ENCODE data around the gene KLK1. TPM values are rescaled to one million over a fixed set of nuclear protein-coding genes. Genes with fewer than 3 reads are reported as not detected.
A peak's percentile ranks its signal among the peaks of the same experiment; 100 is the strongest.

KLK1 gene
- total and polyA plus RNA-seq, 12 donors: 1.1 to 26.5 (median 2.4) TPM; not detected in 3

- H3K27ac ChIP-seq: peak overlapping the region in 2 of 5 donors; percentile 45 to 78
- H3K27me3 ChIP-seq: no peaks in the 10 kb centered on the region
- peak overlapping the region in 3 of 4 donors; percentile 28 to 54 (median 46) for H3K4me3 ChIP-seq
- no peaks in the 10 kb centered on the region for H3K9me3 ChIP-seq (replicated peaks in 1 of 3)
- H3K4me1 ChIP-seq (replicated peaks in 1 of 2): peaks cover 0 to 9% of the 10 kb centered on the region in 2 donors
- WGBS, 4 donors: 2 to 6% (median 3%) methylated on average over 23 to 67 of the region's 67 CpGs
- TF ChIP-seq CTCF (IDR thresholded peaks at IDR 0.05) (no peak), POLR2A (IDR thresholded peaks at IDR 0.05) (peak; percentile 80 to 83)
- intact Hi-C loops (cut with DNase I): no loop called here
- H3K36me3 ChIP-seq (replicated peaks in 1 of 2): no peaks in the 10 kb centered on the region
- DNase-seq: peak; percentile 86 to 93 (median 91)
Observed at GRCh38 chr19:50835785-50836542, 12.4 kb upstream of the KLK1 start.

- H3K9me3 ChIP-seq (replicated peaks in 1 of 3): no peaks in the 10 kb centered on the region
- peaks cover 2 to 10% of the 10 kb centered on the region in 2 donors for H3K4me1 ChIP-seq (replicated peaks in 1 of 2)
- H3K27ac ChIP-seq: peak overlapping the region in 2 of 5 donors; percentile 45 to 78
- no peaks in the 10 kb centered on the region for H3K27me3 ChIP-seq
- intact Hi-C loops (cut with DNase I): no loop called here
- 31 to 84% (median 33%) methylated on average over 4 to 13 of the region's 13 CpGs for WGBS, 4 donors
- H3K36me3 ChIP-seq (replicated peaks in 1 of 2): no peaks in the 10 kb centered on the region
- DNase-seq: no peak
- H3K4me3 ChIP-seq: peak overlapping the region in 2 of 4 donors; percentile 46 to 54
- TF ChIP-seq CTCF (IDR thresholded peaks at IDR 0.05): no peak
- TF ChIP-seq POLR2A (IDR thresholded peaks at IDR 0.05): no peak
Observed at GRCh38 chr19:50835103-50835784, 11.7 kb upstream of the KLK1 start.

GRCh38 chr19:50833802-50834167 lies 10.2 kb upstream of the KLK1 start:
- Histone ChIP-seq H3K36me3 (replicated peaks in 1 of 2) (no peaks in the 10 kb centered on the region), H3K4me3 (no peak overlapping the region), H3K27ac (no peak overlapping the region), H3K9me3 (replicated peaks in 1 of 3) (no peaks in the 10 kb centered on the region), H3K27me3 (no peaks in the 10 kb centered on the region), H3K4me1 (replicated peaks in 1 of 2) (peaks cover 6 to 16% of the 10 kb centered on the region in 2 donors)
- no peak for TF ChIP-seq CTCF (IDR thresholded peaks at IDR 0.05)
- no peak for TF ChIP-seq POLR2A (IDR thresholded peaks at IDR 0.05)
- intact Hi-C loops (cut with DNase I): no loop called here
- no peak for DNase-seq
- WGBS, 4 donors: 95 to 96% (median 95%) methylated on average over 6 of the region's 6 CpGs

- H3K9me3 ChIP-seq (replicated peaks in 1 of 3): no peaks in the 10 kb centered on the region
- TF ChIP-seq POLR2A (IDR thresholded peaks at IDR 0.05): no peak
- no peak for TF ChIP-seq CTCF (IDR thresholded peaks at IDR 0.05)
- no peaks in the 10 kb centered on the region for H3K36me3 ChIP-seq (replicated peaks in 1 of 2)
- peak in 5 of 7 donors; percentile 35 to 55 (median 48) for DNase-seq
- peak within 1 kb of the TSS in 1 of 5 donors; percentile 32 for H3K27ac ChIP-seq
- intact Hi-C loops (cut with DNase I): no loop called here
- WGBS, 4 donors: 43 to 54% (median 47%) methylated on average over 8 of the region's 8 CpGs
- H3K27me3 ChIP-seq: no peaks in the 10 kb centered on the region
- peaks cover 6 to 16% of the 10 kb centered on the region in 2 donors for H3K4me1 ChIP-seq (replicated peaks in 1 of 2)
- no peak within 1 kb of the TSS for H3K4me3 ChIP-seq
Observed at GRCh38 chr19:50833117-50833801, 9.7 kb upstream of the KLK1 start, which contains the start of gene KLK15. KLK15 (minus strand) TSS chr19:50833574; CDS start chr19:50831492, 2,082 bp downstream.

Data from adrenal gland (tissue), 12 donors.